GM18499 (cell line): ENCODE data around the gene HIGD1A.

Experiments used
- ATAC-seq: cut with Tn5 transposase; IDR thresholded peaks from one replicate; pipeline ENCODE4 v1.9.1; 2021; ENCODE audit warnings: moderate number of reproducible peaks; ENCODE audit not compliant: insufficient read depth, unreplicated experiment

The HIGD1A gene

GRCh38 chr3:42741796-42742195, 62.5 kb downstream of the HIGD1A start:
- ATAC-seq, result no peak

DNA sequence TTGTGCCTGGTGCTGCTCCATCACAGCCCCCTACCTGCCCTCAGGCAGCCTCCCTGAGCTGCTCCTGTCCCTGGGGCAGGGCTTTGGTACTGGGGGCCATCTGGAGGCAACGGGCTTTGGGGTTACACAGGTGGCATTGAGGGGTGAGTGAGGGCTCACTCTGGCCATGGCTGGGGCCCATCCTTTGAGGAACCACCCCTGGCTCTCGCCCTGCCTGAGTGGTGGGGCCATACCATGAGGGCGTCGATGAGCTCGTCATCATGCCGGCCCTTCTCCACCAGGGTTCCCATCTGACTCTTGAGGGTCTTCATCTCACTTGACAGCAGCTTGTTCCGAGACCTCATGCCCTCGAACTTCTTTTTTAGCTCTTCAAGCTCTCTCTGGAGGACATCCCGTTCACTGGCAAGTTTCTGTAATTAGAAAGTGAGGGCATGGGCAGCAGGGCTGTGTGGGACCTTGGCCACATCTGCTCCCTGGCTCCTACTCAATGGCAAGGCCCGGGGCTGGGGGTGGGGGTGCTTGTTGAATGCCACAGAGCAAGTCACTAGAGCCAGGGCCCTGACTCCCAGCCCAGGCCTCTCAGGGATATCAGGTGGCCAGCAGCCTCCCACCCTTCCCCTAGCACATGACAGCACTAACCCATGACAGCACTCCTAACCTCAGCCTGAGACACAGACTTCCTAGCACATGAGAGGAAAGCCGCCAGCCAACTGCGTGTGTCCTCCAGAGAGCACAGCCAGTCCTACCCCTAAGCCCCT, 64.7 kb downstream of the HIGD1A start:
- ATAC-seq, result no peak

DNA sequence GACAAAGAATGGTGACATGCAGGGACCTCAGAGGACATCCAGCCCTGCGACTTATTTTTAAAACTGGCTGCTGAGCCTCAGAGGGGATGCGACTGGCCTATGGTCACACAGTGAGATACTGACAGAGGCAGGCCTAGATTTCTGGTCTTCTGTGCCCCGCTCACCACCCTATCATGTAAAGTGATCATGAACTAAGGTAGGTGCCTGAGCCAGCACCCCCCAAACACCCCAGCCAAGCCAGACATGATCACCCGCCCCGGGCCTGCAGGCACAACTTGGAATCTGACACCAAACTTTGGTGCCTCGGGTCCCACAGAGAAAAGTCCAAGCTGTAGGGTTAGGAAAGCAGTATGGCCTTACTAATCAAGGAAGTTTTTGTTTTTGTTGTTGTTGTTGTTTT, 67.8 kb downstream of the HIGD1A start:
- ATAC-seq, result no peak

- no peak for ATAC-seq
Observed at GRCh38 chr3:42736081-42736480, 68.2 kb downstream of the HIGD1A start.

GRCh38 chr3:42735615-42736014, 68.7 kb downstream of the HIGD1A start:
- no peak for ATAC-seq

- ATAC-seq, result no peak
Observed at GRCh38 chr3:42735019-42735418, 69.3 kb downstream of the HIGD1A start.

- no peak for ATAC-seq
Observed at GRCh38 chr3:42734263-42734860, 69.9 kb downstream of the HIGD1A start.

DNA sequence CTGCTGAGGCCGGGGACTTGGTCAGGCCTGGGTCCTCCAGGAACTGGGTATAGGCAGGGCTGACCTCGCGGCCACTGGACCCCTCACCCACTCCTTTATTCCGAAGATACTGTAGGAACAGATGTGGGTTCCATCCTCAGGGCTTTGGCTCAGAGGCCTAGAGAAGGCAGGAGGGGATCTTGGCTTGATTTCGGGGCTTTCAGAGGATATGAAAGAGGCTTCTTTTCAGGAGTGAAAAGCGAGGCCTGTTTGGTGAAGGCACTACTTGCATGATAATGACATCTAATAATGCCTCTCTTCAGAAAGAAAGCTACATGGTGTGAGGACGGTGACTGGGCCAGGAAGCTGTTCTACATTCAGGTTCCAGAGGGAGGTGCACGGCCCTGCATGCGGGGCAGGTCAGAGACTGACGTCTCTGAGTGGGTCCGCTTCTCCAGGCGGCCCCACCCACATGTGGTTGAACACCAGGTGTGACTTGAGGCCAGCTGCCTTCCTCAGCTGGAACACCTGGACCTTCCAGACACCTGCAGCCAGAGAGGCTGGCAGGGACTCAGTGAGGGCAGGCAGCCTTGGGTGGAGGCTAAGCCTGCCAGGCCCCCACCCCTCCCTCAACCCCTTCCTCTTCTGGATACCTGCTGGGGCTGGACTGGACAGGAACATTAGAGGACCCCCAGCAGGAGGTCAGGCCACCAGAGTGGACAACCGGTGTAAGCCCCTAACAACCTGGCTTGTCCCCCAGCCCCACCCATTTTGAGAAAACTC, 70.6 kb downstream of the HIGD1A start:
- ATAC-seq, result no peak
